Measurements from ENCODE around the gene PNPLA7. TPM values are rescaled to one million over a fixed set of nuclear protein-coding genes. Genes with fewer than 3 reads are reported as not detected.
A peak's percentile ranks its signal among the peaks of the same experiment; 100 is the strongest.
"Not testable (repeated sequence)": the region's sequence is repeated elsewhere in the genome, so short reads cannot be mapped to it uniquely, and the experiment has no call there.

Gene PNPLA7
- total RNA-seq, 1 experiment from 2014 or later: 0.21 TPM

GRCh38 chr9:137423514-137424291 is 126.5 kb downstream of the PNPLA7 start:
- DNase-seq (ENCODE audit: low read depth): no peak

GRCh38 chr9:137422604-137423513 is 127.3 kb downstream of the PNPLA7 start, which contains the start of the genes EXD3 and NOXA1:
TSS of gene EXD3 (minus strand) at chr9:137423162. CDS start at chr9:137395357, 27,805 bp downstream.
TSS of gene NOXA1 (plus strand) at chr9:137423393. CDS start at chr9:137423530, 137 bp downstream.
- peak; percentile 69 for DNase-seq (ENCODE audit: low read depth)

GRCh38 chr9:137421838-137422603 is 128.2 kb downstream of the PNPLA7 start:
- no peak for DNase-seq (ENCODE audit: low read depth)

GRCh38 chr9:137417161-137418021 is 132.8 kb downstream of the PNPLA7 start:
- DNase-seq (ENCODE audit: low read depth): no peak

GRCh38 chr9:137416563-137417151 is 133.5 kb downstream of the PNPLA7 start:
- no peak for DNase-seq (ENCODE audit: low read depth)

- DNase-seq (ENCODE audit: low read depth): no peak
These were observed 134.1 kb downstream of the PNPLA7 start for GRCh38 chr9:137416006-137416562.

GRCh38 chr9:137415451-137415850 is 134.8 kb downstream of the PNPLA7 start:
- DNase-seq (ENCODE audit: low read depth): no peak

- no peak for DNase-seq (ENCODE audit: low read depth)
These were observed 137.8 kb downstream of the PNPLA7 start for GRCh38 chr9:137412431-137412830.

- DNase-seq (ENCODE audit: low read depth): peak; percentile 95
These were observed 138.4 kb downstream of the PNPLA7 start for GRCh38 chr9:137411645-137412380.

GRCh38 chr9:137411260-137411644 is 138.9 kb downstream of the PNPLA7 start:
- peak; percentile 54 for DNase-seq (ENCODE audit: low read depth)

- DNase-seq (ENCODE audit: low read depth): no peak
These were observed 139.3 kb downstream of the PNPLA7 start for GRCh38 chr9:137410891-137411249.

- DNase-seq (ENCODE audit: low read depth): not testable (repeated sequence)
These were observed 139.8 kb downstream of the PNPLA7 start for GRCh38 chr9:137410236-137410890.

Other genes with a start within 250 kb of the PNPLA7 start
- 0.30 and 0.90 TPM in 2 replicates for gene NRARP, start 248.1 kb downstream of the PNPLA7 start, total RNA-seq (2014; rRNA removed; shearing (Covaris generic))
- gene EXD3, start 127.2 kb downstream of the PNPLA7 start, total RNA-seq (2014; rRNA removed; shearing (Covaris generic)): 3.5 and 4.7 TPM in 2 replicates
- 0.10 TPM in 1 of 2 replicates, not detected in the other for gene NOXA1, start 127.0 kb downstream of the PNPLA7 start, total RNA-seq (2014; rRNA removed; shearing (Covaris generic))
- not detected in 2 replicates for gene ENTPD8, start 109.0 kb downstream of the PNPLA7 start, total RNA-seq (2014; rRNA removed; shearing (Covaris generic))
- gene NSMF, start 91.1 kb downstream of the PNPLA7 start, total RNA-seq (2014; rRNA removed; shearing (Covaris generic)): 34.5 and 40.0 TPM in 2 replicates
- 48.8 and 106 TPM in 2 replicates for gene MRPL41, start 1.5 kb upstream of the PNPLA7 start, total RNA-seq (2014; rRNA removed; shearing (Covaris generic))
- gene DPH7, start 28.5 kb upstream of the PNPLA7 start, total RNA-seq (2014; rRNA removed; shearing (Covaris generic)): 44.7 and 50.7 TPM in 2 replicates
- gene ZMYND19, start 40.1 kb upstream of the PNPLA7 start, total RNA-seq (2014; rRNA removed; shearing (Covaris generic)): 44.0 and 46.8 TPM in 2 replicates
- gene ARRDC1, start 55.3 kb upstream of the PNPLA7 start, total RNA-seq (2014; rRNA removed; shearing (Covaris generic)): 29.2 and 35.9 TPM in 2 replicates
- 39.1 and 42.7 TPM in 2 replicates for gene EHMT1, start 68.6 kb upstream of the PNPLA7 start, total RNA-seq (2014; rRNA removed; shearing (Covaris generic))